Measurements from ENCODE around the gene KDSR.

The KDSR gene

GRCh38 chr18:63367053-63367953 is at the start of gene KDSR:
TSS of gene KDSR (minus strand) at chr18:63367206. CDS start at chr18:63367118, 88 bp downstream.
- peak; percentile 46 for DNase-seq

- no peak for DNase-seq
Observed at GRCh38 chr18:63412953-63413352, 45.9 kb upstream of the KDSR start.

DNA sequence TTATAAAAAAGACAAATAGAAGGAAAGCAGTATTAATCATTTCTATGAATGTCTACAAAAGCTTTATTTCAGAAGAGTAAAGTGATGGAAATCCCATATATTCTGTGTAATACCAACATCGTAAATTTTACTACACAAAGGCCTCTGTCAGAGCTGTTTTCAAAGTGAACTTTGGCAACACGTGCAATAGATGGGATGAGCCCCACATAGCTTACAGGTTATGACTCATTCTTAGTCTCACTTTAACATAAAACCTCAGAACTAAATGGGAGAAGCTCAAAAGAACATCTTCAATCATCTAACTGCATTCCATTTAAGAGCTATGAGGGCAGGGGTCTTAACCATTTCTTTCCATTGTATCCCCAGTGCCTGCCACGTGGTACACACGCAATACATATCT is 43.8 kb upstream of the KDSR start:
- no peak for DNase-seq

DNA sequence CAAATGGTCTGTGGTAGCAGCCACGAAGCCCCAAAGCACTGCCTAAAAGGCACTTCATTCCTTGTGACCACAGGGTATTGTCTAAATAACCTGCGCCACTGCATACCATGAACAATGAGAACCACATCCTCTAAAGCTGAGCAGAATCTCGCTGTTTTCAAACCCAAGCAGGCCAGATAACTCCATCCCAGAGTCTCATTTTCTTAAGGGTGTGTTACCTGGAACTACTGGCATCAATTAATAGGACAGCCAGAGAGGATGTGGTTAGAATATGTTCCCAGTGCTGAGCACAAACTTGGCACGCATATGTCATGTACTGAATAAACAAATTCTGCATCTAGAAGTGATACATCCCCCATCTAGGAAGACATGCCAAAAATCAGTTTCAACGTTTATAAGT is 42.3 kb upstream of the KDSR start:
- no peak for DNase-seq

- no peak for DNase-seq
Observed at GRCh38 chr18:63407734-63408133, 40.7 kb upstream of the KDSR start.

DNA sequence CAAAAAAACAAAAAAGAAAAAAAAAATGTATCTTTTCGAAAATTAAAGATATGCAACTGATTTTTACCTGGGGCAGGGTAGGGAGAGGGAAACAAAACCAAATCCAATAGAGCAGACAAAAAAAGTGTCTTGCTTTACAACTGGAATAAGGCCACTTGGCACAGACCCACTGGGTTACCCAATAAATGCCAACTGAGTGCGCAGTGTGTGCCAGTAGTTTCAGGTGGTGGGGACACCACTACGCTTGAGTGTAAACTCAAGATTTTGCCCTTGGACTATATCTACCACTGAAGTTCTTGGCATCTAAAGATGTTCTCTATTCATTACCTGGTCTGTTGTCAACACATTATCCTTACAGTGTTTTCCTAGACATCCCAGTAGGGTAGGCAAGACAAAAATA is 39.0 kb upstream of the KDSR start:
- DNase-seq = no peak

- DNase-seq = no peak
Observed at GRCh38 chr18:63402246-63403162, 35.5 kb upstream of the KDSR start.

DNA sequence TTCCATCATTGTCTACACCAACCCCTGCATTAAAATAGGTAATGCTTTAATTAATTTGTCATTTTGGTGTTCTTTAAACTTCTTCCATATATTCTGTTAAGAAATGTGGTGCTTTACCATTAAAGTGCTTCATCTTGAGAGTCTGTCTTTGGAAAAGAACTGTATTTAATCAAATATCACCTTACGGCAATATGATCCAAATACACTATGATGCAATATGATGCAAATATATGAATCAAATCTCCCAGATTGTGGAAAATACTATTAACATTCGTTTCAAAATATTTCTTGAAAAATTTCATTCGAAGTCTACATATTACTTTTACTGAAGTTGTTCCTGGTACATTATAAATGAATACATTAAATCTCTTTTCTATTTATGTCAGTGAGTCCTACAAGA is 32.3 kb upstream of the KDSR start:
- no peak for DNase-seq

- no peak for DNase-seq
Observed at GRCh38 chr18:63397349-63397748, 30.3 kb upstream of the KDSR start.

DNA sequence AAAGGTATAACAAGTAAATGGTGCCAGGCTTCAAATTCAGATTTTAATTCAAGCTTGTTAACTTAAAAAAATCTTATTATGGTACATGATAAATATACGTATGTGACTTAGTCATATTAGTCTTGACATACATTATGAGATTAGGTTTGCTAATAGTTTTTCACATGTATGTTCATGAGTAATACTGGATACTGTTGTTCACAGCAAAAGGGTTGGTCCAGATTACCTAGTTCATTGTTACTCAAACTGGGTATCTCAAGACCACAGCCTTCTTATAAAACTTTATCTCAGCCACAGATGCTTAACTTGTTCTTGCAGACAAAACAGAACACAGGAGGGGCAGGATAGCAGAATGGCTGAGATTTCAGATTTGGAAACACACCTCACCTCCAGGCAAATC is 28.5 kb upstream of the KDSR start:
- no peak for DNase-seq

DNA sequence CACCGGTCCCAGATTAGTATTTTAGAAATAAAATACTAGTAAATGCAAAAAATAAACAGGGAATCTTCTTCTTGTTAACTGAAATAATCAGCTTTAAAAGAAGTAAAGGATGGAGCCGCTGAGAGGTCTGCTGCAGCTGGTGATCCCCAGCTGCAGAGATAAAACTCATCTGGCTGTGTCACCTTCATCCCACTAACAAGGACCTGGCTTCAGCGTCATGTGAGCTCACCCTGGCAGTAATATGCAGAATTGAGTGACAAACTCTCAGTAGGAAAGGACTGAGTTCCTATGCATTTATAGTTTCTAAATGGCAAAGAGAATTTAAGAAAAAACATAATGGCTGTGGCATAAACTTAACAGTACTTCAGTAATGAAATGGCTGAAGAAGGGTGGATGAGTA is 27.9 kb upstream of the KDSR start:
- no peak for DNase-seq

DNA sequence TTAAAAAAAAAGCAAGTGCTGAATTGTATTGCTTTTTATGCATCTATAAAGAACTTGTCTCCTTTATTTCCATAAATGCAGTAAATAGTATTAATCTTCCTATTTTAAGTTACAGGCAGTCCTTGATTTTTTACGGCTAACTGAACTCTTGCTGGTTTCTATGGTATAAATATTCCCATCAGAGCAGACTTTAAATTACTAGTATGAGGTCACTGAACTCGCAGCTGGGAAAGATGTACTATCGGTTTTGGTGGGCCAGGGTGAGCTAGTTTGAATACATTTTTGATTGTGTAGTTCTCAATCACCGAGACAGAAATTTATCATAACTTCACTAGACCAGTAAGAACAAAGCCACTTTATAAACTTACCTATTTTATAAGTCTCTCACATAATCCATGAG is 20.9 kb upstream of the KDSR start:
- no peak for DNase-seq

- DNase-seq = no peak
Observed at GRCh38 chr18:63382843-63383242, 15.8 kb upstream of the KDSR start.

- no peak for DNase-seq
Observed at GRCh38 chr18:63379639-63379962, 12.6 kb upstream of the KDSR start.

DNA sequence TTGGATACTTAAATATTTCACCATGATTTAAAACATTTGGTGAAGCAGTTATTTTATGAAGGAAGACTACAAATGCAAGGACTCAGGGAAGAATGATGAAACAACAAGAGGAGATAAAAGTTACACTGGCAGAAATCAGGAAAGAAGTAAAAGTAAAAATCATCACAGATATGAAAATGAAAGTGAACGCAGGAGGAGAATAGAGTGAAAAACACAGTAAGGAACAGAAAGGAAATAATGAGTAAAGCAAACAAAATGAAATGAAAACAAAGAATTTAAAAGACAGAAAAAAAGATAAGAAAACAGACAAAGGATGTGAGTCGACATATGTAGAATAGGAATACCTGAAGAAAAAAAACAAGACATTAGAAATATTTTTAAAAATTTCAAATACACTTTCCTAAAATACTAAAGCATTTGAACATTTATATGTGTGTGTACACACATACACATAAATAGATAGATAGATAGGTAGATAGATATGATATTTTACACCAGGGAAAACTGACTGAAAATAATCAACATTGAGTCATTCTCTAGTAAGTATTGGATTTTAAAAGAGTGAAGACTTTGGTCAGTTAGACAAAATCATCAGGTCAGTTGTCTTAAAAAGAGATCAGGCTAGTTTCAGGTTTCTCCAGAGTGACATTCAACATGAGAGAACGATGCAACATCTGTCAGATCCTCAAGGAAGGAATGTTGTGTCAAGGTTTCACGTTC is 12.1 kb upstream of the KDSR start:
- DNase-seq = no peak

- no peak for DNase-seq
Observed at GRCh38 chr18:63377275-63377980, 10.4 kb upstream of the KDSR start.

DNA sequence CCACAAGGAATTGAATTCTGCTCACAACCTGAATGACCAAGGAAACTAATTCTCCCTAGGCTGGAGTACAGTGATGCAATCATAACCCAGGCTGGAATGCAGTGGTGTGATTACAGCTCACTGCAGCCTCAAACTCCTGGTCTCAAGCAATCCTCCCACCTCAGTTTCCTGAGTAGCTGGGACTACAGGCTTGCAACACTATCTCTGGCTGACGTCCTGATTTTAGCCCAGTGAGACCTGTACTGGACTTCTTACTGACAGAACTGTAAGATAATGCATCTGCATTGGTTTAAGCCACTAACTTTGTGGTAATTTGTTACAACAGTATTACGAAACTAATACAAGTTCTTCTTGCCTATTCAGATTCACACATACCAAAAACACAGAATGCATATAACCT is 9.5 kb upstream of the KDSR start:
- DNase-seq = no peak

DNA sequence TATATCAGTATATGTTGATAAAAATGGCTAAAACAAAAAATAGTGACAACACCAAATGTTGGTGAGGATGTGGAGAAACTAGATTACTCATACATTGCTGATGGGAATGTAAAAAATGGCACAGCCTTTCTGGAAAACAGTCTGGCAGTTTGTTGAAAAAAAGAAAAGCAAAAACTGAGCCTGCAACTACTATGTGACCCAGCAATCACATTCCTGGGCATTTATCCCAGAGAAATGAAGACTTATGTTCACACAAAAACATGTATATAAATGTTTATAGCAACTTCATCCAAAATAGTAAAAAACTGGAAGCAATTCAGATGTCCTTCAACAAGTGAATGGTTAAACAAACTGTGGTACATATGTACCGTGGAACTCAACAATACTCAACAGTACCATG is 7.5 kb upstream of the KDSR start:
- DNase-seq = no peak

GRCh38 chr18:63373161-63373560 is 6.2 kb upstream of the KDSR start:
- DNase-seq = no peak

DNA sequence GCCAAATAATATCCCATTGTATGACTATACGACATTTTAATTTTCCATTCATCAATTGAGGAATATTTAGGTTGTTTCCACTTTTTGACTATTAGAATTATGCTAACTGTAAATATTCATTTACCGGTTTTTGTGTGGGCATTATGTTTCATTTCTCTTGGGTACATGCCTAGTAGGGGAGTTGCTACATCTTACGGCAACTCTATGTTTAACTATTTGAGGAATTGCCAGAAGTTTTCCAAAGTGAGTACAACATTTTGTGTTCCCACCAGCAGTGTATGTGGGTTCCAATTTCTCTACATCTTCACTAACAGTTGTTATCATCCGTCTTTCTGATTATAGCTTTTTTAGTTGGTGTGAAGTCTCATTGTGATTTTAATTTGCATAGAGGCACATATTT is 1.6 kb upstream of the KDSR start:
- DNase-seq = no peak

DNA sequence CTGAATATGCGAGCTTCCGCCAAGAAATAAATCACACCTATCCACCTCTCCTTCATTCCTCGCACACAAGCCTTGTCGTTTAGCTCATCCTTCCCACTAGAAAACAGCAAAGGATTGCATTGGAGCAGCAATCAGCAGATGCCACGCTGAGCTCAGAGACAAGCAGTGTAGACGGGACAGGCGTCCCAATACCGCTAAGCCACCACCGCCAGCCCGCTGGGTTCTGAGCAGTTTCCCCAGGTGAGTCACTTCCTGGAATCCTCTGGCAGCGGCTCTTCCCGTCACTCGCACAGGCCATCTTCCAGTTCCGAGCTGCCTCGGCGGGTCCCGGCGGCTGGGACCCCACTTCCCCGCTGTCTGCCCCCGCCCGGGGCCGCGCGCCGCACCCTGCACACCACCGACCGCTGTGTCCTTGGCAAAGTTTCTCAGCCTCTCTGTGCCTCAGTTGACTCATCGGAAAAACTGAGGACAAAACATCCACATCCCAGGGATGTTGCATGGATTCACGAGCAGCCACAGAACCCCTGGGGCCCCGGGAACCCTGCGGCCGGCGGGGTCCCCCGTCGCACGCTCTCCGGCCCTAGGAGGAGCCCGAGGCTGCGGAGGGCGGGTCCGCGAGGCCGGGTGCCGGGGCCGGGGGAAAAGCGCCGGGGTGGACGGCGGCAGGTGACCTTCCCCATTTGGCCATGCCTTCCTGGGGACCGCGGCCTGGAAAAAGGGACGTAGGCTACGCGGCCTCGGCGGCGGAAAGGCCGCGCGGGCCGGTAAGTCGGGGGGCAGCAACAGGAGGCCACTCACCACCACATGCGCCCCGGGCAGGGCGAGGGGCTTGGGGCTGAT is 573 bp downstream of the KDSR start:
- peak; percentile 26 for DNase-seq

DNA sequence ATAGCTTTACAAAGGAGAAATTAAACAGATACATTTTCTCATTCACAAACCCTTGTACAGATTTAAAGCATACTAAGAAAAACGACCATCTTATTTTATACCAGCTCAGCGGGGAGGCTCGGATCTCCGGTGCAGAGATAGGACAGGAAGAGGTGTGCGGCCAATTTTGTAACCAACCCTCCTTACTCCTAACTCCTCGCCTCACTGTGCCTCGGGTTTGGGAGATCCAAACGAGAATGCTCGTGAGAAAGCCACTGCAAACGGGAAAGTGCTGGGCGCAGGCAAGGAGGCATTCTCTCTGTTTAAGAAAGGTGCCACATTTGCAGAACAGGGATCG is 1.2 kb downstream of the KDSR start:
- DNase-seq = no peak
